ENCODE measurements around the gene NFASC. TPM values are rescaled to one million over a fixed set of nuclear protein-coding genes. Genes with fewer than 3 reads are reported as not detected.

Gene NFASC
- total RNA-seq, 1 experiment from 2014 or later: 3.1 TPM

DNA sequence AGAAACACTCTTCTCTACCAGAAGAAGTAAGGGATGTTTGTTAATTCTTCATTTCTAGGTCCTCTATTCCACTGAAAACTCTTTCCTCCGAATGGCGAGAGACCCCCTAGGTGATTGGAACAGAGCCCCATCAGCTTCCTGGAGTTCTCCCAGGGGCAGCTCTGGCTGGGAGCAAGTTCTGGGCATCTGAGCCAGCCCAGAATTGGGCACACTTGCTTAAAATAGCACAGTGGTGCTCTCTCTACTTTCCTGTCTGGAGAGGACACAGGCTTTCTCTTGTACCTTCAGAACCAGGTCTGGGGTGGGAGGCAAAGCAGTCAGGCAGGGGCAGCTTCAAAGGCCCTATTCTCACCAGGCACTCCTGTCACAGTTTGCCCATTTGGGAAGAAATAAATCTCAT is 89.2 kb downstream of the NFASC start:
- DNase-seq (ENCODE audit: low spot score): no peak

DNA sequence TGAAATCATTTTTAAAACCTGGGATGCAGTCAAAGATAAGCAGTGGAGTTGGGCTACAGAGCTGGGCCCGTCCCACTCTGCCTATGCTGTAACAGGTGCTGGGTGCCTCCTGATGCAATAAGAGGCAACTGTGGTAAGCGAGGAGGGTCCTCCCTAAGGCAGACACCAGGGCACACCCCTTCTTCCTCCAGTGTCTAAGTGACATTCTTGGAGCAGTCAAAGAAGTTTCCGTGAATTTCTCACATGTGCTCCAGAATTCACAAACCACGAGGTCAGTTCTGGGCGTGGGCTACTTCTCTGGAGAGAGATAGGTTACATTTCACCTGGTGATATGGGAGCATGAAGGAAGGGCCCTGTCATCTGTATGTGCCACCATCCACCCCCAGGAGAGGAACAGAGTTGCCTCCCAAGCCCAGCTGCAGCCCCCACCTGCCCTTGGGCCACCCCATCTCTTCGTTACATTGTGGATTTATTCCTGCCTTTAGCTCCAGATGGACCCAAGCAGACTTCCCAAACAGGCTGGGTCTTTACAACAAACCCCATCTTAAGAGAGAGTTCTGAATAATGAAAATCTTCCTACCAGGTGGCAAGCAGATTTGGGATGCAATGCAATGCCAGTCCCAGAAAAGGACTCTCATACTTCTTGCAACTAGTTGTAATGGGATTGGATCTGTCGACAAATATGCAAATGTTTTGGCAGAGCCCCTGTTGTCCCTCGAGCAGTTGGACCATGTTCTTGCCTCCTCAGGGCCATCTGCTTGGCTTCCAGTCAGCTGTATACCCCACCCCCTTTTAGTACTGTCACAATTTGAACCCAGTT is 89.9 kb downstream of the NFASC start:
- no peak for DNase-seq (ENCODE audit: low spot score)

DNA sequence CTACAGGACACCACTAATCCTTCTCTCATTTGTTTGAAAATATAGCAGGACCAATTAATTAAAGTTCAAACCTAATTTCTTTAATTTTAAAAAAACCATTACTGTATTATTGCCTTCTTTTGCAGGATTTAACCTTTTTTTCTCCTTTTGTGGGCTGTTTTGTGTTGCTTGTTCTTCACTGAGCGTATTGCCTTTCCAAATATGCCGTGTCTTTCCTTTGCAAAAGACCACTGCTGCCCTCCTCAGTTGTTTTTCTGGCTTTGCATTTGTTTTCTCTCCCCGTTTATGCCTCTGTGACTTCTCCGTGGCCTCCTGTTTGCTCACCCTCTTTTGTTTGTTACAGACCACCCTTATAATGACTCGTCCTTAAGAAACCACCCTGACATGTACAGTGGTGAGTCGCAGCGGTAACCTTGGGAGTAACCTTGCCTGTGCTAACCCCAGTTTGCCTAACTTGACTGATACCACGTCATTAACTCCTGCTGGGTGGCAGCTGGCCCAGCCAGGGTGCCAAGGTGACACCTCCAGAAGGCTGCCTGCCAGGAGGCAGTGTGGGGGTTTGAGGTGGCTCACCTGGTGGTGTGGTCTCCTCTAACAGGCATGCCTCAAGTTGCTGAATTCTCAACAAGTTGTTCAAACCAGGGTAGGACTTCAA is 91.2 kb downstream of the NFASC start:
- no peak for DNase-seq (ENCODE audit: low spot score)

DNA sequence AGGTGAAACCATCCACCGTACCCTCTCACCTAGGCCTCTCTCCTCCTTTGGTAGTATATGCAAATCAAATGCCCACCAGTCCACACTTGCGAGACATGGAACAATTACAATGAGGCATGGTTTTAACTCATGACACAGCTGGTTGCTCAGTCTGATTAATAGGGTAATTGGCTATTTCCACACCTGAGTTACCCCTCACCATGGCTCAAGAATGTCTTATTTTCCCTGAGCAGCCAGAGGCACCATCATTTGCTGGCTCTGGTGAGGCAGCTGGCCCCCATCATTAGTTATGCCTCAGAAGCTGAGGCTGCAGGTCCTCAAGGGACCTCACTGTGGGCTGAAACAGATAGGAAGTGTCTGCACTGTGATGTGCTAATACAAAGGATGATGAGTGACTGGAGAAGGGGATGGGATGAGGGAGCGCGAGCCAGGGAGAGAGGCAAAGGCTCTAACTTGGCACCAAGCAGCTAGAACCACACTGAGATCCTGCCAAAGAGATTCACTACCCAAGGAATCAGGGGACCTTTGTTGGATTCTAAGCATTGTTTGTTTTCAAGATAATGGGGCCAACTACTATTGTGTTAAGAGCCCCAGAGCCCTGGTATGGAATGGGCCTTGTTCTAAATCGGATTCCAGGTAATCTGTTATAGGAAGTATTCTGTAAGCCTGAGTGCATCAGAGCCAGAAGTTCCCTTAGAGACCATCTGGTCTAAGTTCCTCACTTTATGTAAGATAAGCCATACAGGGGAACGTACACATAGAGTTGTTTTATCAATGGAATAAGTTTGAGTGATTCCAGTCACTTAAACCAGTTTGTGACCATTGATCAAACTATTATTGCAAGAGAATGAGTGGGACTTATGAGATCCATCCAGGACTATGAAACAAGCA is 92.3 kb downstream of the NFASC start:
- no peak for DNase-seq (ENCODE audit: low spot score)

DNA sequence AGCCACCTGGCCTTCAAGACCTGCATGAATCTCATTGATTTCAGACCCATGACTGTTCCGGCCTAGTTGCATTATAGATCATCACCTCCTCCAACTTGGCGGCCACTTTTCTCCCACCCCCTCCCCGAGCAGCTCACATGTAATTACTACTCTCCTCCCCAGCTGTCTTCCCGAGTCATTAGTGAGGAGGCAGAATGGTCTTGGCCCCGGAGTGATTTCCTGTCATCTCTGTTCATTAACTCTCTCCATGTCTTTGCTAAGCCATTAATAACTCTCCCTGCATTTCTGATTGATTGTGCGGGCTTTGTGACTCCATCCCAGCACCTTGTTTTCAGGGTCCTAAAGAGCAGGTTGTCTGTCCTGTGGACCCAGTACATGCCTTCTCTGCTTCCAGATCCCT is 96.8 kb downstream of the NFASC start:
- DNase-seq (ENCODE audit: low spot score): no peak

DNA sequence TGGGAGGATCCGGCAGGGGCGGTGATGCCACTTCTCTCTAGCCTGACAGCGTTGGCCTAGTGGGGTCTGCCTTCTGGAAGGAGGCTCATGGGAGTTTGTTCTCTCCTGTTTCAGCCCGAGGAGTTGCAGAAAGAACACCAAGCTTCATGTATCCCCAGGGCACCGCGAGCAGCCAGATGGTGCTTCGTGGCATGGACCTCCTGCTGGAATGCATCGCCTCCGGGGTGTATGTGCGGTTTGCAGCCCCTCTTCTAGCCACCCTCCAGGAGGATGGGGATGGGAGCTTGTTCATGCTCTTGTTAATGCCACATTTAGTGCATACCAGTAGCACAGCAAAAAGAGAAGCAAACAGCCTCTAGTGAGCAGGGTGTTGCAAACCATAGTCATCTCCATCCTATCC is 97.5 kb downstream of the NFASC start:
- DNase-seq (ENCODE audit: low spot score): no peak

DNA sequence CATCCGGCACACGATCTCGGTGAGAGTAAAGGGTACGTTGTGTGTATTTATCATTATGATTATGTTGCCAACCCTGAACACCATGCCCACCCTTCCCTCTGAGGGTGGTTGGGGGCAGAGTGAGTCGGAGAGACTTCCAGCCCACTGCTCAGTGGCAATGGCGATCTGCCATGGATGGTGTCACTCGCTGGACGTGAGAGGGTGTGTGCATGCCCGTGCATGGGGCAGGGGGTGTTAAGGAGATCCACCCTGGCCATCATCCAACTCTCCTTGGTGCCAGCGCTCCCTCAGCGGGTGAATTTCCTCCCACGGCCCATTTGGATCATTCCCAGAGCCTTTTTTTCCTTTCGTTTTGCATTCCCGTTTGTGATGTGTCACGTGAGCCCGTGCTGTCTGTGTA is 98.3 kb downstream of the NFASC start:
- DNase-seq (ENCODE audit: low spot score): no peak

DNA sequence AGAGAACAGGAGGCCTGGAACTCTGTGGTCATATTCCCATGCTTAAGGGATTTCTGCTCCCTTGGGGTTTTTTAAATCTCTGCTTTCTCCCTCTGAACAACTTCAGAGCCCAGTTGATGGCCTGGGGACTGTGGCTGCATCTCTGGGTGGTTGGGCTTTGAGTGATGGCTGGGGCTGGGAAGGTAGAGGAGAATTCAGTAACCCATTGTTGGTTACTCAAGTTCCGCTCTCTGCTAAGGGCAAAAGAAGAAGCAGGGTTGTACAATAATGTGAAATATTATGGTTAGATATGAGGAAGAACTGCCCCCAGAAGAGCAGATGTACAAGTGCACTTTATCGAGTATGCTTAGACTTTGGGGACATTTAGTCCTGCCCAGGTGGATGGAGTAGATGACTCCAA is 100.3 kb downstream of the NFASC start:
- no peak for DNase-seq (ENCODE audit: low spot score)

DNA sequence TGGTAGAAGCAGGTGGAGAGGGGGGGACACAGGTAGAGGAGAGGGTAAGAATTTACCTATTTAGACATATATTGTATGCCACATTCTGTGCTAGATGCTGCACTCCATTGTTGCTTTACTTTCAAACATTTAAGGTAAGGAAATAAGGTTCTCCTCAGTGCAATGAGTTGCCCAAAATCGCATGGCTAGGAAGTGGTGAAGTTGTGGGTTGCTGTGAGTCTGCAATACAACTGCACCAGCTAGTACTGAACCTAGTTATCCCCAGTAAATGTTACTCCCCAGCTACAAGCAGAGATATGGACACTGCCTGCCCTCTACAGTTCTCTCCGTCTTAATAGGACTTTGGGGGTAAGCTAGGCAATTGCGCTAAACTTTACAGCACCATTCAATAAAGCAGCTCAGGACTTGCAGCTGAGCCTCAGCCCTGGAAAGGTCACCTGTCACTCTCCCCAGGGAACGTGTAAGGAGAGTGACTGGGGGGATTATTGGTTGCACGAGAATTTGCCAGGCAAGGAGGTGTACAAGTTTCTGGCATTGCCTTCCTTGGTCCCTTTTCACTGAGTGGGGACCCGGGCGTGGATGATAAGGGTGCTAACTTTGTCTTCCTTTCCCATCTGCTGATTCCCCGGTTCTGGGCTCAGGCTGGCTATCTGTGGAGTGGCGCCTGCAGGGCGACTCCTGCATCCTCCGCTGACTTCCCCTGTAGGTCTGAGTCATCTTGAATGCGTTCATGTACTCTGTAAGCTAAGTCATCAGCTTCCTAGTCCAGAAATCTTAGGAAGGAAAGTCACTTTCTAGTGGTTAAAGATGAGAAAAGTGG is 101.1 kb downstream of the NFASC start:
- peak; percentile 67 for DNase-seq (ENCODE audit: low spot score)

DNA sequence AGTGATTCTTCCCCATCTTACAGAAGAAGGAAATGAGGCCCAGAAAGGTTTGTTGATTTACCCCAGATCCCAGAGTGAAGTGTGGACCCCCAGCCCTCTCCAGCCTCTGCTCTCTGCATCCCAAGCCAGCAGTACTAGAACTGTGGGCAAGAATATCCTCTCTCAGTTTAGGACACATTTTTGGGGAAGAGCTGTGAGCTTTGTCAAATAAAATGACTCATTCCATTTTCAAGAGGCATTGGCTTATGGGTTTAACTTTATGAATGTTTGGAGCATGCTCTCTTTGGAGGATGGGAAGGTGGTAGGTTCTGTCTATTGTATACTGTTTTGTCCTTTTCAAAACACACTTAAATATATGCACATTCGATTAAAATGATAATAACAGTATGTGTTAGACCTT is 101.8 kb downstream of the NFASC start:
- no peak for DNase-seq (ENCODE audit: low spot score)

DNA sequence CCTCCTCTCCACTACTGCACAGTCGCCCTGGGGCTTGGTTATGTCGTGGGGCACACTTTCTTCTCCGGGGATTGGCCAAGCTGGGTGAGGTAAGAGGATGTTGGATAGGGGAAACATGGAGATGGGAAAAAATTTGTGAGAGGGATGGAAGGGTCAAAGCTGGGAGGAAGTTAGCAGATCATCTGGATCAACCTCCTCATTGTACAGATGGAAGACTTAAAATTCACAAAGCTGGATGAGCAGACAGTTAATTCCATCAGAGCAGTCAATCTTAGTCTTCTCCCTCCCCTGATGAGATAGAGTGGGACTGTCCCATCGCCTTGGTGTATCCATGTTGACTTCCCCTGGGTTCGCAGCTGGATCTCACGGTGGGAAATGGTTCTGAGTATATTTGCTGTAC is 102.8 kb downstream of the NFASC start:
- DNase-seq (ENCODE audit: low spot score): no peak

DNA sequence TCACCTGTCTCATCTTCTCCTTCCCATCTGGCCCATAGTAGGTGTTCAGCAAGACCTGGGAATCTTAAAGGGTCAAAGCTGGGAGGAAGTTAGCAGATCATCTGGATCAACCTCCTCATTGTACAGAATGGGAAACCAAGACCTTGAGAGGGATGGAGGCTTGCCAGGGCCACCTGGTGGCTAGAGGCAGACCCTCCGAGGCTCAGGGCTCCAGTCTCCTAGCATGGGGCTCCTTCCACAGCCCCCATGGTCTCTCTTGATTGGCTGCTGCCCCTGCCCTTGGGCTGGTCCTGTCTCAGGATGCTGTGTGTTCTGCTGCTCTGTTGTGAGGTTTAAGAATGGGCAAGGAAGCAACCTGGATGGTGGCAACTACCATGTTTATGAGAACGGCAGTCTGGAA is 103.7 kb downstream of the NFASC start:
- no peak for DNase-seq (ENCODE audit: low spot score)

DNA sequence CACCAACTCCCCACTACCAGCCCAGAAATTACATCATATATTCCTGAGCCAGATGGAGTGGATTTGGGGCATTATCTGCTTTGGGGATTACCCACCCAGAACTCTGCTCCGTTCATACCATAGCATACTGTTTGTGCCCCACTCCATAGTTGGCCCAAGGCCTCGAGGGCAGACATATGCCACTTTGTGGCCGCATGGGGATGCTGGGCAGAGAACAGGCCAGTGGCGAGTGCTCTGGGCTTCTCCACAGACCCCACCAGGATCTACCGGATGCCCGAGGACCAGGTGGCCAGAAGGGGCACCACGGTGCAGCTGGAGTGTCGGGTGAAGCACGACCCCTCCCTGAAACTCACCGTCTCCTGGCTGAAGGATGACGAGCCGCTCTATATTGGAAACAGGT is 104.4 kb downstream of the NFASC start:
- DNase-seq (ENCODE audit: low spot score): no peak

DNA sequence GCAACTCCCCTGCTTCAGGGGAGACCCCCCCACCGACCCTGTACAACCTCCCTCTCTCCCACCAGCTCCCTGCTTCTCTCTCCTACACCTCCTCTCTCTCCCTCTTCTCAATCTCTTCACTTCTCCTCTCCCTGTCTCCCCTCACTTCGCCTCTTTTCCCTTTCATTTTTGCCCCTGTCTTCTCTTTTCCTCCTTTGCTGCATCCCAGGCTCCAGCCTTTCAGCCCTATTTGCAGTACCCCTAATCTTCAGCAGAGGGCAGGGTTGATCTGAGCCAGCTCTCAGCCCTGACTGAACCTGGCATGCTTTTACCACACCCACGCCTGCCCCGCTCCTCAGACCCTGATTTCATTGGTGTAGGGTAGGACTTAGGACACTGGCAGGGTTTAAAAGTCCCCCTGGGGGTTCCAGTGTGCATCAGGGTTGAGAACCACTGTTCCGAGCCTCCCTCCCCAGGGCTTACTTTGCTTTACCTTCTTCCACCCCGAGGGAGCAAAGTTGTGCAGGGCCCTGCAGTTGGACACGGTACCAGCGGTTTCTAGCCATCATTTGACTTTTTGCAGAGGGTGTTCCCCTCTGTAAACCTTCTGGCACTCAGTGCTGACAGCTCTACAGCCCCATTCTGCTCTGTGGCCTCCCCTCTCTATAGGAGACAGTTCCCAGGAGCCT is 105.0 kb downstream of the NFASC start:
- DNase-seq (ENCODE audit: low spot score): peak; percentile 24

DNA sequence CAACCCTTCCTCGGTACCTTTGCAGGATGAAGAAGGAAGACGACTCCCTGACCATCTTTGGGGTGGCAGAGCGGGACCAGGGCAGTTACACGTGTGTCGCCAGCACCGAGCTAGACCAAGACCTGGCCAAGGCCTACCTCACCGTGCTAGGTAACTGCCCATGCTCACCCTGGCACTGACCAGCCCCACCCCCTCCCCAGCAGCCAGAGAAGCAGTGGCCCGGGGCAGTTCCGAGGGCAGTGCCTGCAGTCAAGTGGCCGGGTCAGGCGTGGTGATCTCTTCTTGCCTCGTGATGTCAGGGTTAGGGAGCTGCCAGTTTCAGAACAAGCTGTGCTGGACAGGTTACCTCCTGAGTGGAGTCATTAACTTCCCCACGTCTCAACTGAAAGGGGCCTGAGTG is 106.0 kb downstream of the NFASC start:
- no peak for DNase-seq (ENCODE audit: low spot score)

DNA sequence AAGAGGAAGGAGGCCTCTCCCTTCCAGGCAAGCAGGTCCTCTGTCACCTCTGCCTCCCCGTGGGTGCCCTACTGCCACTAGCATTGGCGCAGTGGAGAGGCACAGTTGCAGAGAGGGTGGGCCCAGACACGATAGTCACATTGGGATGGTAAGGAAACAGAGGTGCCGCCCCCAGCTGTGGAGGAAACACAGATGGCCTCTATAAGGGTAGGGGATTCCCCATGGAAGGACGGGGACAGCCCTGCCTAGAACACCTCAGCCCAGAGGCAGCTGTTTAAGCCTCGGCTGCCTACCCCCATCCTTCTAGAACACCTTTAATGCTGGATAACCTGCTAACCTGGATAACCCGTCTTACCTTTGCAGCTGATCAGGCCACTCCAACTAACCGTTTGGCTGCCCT is 106.7 kb downstream of the NFASC start:
- no peak for DNase-seq (ENCODE audit: low spot score)

DNA sequence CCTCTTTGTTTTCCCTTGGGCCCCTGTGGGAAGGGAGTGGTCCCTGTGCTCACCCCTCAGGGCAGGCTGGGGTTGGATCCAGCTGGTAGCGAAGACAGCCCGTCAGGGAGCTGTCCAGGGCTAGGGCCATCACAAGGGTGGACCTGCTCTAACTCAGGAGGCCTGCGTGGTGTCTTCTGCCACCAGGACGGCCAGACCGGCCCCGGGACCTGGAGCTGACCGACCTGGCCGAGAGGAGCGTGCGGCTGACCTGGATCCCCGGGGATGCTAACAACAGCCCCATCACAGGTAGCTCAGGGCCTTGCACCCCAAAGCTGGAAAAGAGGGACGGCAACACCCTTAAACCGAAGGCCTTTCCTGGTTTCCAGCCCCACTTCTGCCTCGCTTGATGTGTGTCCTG is 108.1 kb downstream of the NFASC start:
- no peak for DNase-seq (ENCODE audit: low spot score)

DNA sequence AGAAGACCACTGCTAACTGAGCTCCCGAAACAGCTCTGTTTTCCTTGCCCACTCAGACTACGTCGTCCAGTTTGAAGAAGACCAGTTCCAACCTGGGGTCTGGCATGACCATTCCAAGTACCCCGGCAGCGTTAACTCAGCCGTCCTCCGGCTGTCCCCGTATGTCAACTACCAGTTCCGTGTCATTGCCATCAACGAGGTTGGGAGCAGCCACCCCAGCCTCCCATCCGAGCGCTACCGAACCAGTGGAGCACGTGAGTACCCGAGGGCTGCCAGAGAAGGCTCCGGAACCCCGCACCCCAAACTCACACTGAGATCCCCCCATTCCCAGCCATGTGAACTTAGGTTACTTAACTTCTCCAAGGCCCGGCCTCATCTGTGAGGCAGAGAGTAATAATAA is 108.6 kb downstream of the NFASC start:
- DNase-seq (ENCODE audit: low spot score): no peak

DNA sequence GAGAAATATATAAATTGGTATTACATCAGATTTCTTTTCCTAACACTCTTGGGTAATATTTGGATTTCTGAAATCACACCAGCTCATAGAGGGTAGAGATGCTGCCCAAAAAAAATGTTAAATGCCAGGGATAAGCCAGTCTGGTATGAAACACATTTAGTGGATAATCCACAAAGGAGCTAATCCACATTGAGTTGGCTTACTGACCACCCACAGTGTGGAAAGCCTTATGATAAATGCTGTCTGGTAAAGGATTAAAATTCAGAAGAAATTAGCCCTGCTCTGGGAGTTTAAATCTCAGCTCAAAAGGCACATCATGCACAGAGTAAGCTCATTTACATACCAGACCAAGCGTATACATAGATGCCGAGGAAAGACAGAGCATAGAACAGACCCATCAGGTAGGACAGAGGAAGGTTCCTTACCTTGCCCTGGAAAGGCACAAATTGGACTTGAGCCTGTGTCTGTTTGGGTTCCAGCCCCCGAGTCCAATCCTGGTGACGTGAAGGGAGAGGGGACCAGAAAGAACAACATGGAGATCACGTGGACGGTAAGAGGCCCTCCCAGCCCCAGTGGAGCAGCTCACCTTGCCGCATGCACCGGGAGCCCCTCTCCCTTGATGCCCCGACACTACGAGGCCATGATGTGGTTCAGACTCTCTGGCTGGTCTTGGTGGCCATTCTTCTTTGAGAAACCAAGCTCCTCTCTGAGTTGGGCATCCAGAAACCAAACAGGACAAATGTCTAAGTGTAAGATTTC is 109.4 kb downstream of the NFASC start:
- DNase-seq (ENCODE audit: low spot score): no peak

DNA sequence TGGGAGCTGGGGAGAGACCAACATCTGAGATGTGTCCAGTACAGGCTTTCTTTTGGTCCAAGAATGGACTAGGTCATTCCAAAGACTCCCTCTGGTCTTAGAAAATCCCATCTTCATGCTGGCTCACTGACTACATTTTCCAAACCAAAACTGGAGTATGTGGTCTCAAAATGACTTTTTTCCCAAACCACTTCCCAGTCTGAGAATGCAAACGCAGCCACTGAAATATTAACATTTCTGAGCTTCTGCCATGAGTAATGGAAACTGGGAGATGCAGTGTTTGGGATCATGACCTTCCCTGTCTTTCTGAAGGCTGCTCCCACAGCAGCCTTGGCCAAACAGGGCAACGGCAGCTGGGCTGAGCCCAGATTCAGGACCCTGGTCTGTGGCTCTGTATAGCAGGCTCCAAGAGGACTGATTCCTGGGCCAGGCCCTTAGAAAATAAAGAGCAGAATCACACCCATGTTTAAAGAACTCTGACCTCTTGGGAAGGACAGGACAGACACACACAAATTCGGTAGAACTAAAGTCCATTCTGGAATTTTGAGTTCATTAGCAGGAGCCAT is 110.3 kb downstream of the NFASC start:
- DNase-seq (ENCODE audit: low spot score): peak; percentile 13

Measured in H4 (cell line).